Activated T-helper 1 cell treated with anti-CD3 and anti-CD28 coated beads, Interleukin-12 subunit alpha, Interleukin-12 subunit beta, Interleukin-2, Interleukin-4 antibody, amounts not matched to agents 30 ng/mL and 10 ng/mL and 1 ng/mL, durations not matched to agents 14 hours and 24 hours and 36 hours (primary cell): Measurements from ENCODE around the gene FBXO47. TPM values are rescaled to one million over a fixed set of nuclear protein-coding genes. Genes with fewer than 3 reads are reported as not detected.
"Not testable (repeated sequence)": the region's sequence is repeated elsewhere in the genome, so short reads cannot be mapped to it uniquely, and the experiment has no call there.

Experiments
- DNase-seq: peaks from one replicate; pipeline ENCODE4 v3.0.0; 2021; ENCODE audit warnings: low spot score
- H3K27ac Mint-ChIP-seq: one replicate; pipeline ENCODE4 v1.8.0; 2021; ENCODE audit warnings: mild to moderate bottlenecking, mixed read lengths
- H3K27me3 Mint-ChIP-seq: one replicate; pipeline ENCODE4 v1.8.0; 2022; ENCODE audit warnings: mild to moderate bottlenecking, moderate library complexity, mixed read lengths; ENCODE audit not compliant: insufficient read depth
- H3K36me3 Mint-ChIP-seq: one replicate; pipeline ENCODE4 v1.8.0; 2021; ENCODE audit warnings: low read depth, mixed read lengths
- H3K4me1 Mint-ChIP-seq: one replicate; pipeline ENCODE4 v1.8.0; 2021; ENCODE audit warnings: low read depth, mixed read lengths
- H3K4me3 Mint-ChIP-seq: one replicate; pipeline ENCODE4 v1.8.0; 2021; ENCODE audit warnings: mild to moderate bottlenecking, moderate library complexity, mixed read lengths
- H3K9me3 Mint-ChIP-seq: one replicate; pipeline ENCODE4 v1.8.0; 2021; ENCODE audit warnings: mixed read lengths
- intact Hi-C: fragments of 100-400 bp; cut with micrococcal nuclease; formaldehyde crosslinking; loops from one replicate; pipeline ENCODE4 v1.15.1; 2024
- total RNA-seq: library from RNA; stranded (reverse); gene quantifications from 2 replicates; pipeline ENCODE4 v1.2.3, GENCODE V29; 2022

Gene FBXO47
- total RNA-seq, 1 donor from 2014 or later = 0.08 TPM

DNA sequence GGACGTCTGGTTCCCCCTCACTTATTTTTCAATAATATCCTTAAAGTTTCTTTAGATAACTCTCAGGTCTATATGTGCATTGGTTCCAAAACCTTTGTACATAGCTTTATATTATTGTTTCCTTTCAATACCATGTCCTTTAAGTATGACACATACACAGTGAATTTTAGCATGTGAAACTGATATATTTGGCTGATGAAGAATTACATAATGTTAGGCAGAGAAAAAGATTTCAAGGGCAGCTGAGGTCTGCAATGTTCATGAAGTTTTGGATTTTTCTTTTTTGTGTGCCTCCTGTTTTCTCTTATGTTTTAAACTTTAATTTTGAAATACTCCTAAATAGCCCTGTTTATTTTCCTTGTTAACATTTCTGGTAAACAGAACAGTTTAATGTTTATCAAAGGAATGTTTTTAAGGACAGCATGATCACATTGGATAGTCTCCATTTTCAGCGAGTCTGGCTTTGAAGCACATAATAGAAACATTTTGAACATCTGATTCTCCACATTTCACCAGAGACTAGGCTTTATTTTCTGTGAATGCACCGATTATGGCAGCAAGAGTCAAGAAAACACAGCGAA is 32.9 kb upstream of the FBXO47 start:
- peaks cover 9% of the 10 kb centered on the region for H3K27me3 Mint-ChIP-seq
- no peak for DNase-seq
- intact Hi-C loops = no loop called here
- H3K36me3 Mint-ChIP-seq = peaks cover 6% of the 10 kb centered on the region
- no peak overlapping the region for H3K27ac Mint-ChIP-seq
- peaks cover 21% of the 10 kb centered on the region for H3K4me1 Mint-ChIP-seq
- H3K4me3 Mint-ChIP-seq = no peak overlapping the region
- peaks cover 29% of the 10 kb centered on the region for H3K9me3 Mint-ChIP-seq

- H3K27me3 Mint-ChIP-seq = peaks cover 7% of the 10 kb centered on the region
Measured at GRCh38 chr17:38996660-38997337, 29.6 kb upstream of the FBXO47 start.

DNA sequence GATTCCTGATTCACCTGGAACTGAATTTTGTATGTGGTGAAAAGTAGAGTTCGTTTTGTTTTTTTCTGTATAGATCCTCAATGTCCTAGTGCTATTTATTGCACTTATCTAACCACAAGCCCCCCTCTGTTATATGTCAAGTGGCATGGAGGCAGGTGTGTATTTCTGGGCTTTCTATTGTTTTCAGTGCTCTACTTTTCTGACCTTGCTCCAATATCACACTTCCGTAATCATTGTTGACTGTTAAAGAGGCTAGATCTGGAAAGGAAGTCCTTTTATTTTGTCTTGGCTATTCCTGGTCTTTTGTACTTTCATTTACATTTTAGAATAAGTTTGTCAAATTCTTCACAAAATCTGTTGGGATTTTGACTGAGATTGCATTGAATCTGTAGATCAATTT is 26.8 kb upstream of the FBXO47 start:
- intact Hi-C loops = no loop called here
- Mint-ChIP-seq H3K9me3 (peaks cover 25% of the 10 kb centered on the region), H3K27ac (no peak overlapping the region), H3K4me1 (no peaks in the 10 kb centered on the region), H3K27me3 (peaks cover 4% of the 10 kb centered on the region), H3K36me3 (peaks cover 4% of the 10 kb centered on the region), H3K4me3 (no peak overlapping the region)
- no peak for DNase-seq

More at GRCh38 chr17:38996660-38997337, 29.6 kb upstream of the FBXO47 start:
- intact Hi-C loops = no loop called here
- Mint-ChIP-seq H3K4me1 (peaks cover 3% of the 10 kb centered on the region), H3K4me3 (no peak overlapping the region), H3K27ac (no peak overlapping the region), H3K9me3 (peaks cover 29% of the 10 kb centered on the region), H3K36me3 (peaks cover 4% of the 10 kb centered on the region)
- DNase-seq = no peak

- Mint-ChIP-seq H3K36me3 (no peaks in the 10 kb centered on the region), H3K9me3 (no peaks in the 10 kb centered on the region), H3K27me3 (peaks cover 6% of the 10 kb centered on the region), H3K4me3 (no peak overlapping the region), H3K4me1 (peaks cover 8% of the 10 kb centered on the region), H3K27ac (no peak overlapping the region)
- DNase-seq = no peak
- intact Hi-C loops = loop anchor here (5.0 kb wide), 1 partner anchor 248 kb away; no protein-coding TSS in a partner anchor
Measured at GRCh38 chr17:38984666-38985065, 17.5 kb upstream of the FBXO47 start.

DNA sequence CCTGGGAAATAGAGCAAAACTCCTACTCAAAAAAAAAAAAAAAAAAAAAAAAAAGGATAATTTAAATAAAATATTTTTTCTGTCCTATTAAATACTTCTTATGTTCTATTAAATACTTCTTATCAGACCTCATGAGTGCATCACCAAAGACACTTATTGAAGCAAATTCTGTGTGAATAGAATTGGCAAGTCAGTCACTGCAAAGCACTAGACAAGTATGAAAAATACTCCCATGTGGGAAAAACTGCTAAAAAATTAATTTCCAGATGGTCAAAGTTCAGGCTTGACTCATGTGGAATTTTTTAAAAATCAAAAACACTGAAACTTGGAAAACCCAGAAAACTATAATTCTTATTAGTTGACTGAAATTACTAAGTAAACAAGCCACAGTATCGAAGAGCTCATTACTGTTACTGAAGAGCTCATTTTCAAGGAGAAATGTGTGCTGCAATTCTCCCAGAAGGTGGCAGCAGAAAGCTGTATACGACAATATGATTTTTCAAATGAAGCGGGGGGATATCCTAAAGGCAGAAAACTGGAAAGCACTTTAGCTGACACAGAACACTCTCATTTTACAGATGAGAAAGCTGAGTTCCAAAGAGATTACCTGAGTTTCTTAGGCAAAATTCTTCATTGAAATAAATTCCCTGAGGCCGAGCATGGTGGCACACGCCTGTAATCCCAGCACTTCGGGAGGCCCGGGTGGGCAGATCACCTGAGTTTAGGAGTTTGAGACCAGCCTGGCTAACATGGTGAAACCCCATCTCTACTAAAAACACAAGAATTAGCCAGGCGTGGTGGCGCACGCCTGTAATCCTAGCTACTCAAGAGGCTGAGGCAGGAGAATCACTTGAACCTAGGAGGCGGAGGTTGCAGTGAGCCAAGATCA is 15.9 kb upstream of the FBXO47 start:
- no peaks in the 10 kb centered on the region for H3K36me3 Mint-ChIP-seq
- DNase-seq = peak; percentile 12
- H3K4me1 Mint-ChIP-seq = peaks cover 8% of the 10 kb centered on the region
- H3K27me3 Mint-ChIP-seq = peaks cover 6% of the 10 kb centered on the region
- intact Hi-C loops = loop anchor here (1.0 to 5.0 kb wide), 5 partner anchors 109 to 261 kb away; no protein-coding TSS in a partner anchor
- H3K27ac Mint-ChIP-seq = no peak overlapping the region
- H3K4me3 Mint-ChIP-seq = no peak overlapping the region
- no peaks in the 10 kb centered on the region for H3K9me3 Mint-ChIP-seq

GRCh38 chr17:38981636-38982035 is 14.4 kb upstream of the FBXO47 start:
- H3K36me3 Mint-ChIP-seq = no peaks in the 10 kb centered on the region
- intact Hi-C loops = loop anchor here (5.0 kb wide), 1 partner anchor 251 kb away; no protein-coding TSS in a partner anchor

GRCh38 chr17:38980490-38981217 is 13.5 kb upstream of the FBXO47 start:
- H3K27me3 Mint-ChIP-seq = peaks cover 4% of the 10 kb centered on the region
- H3K4me3 Mint-ChIP-seq = no peak overlapping the region
- no peak overlapping the region for H3K27ac Mint-ChIP-seq
- DNase-seq = no peak
- H3K4me1 Mint-ChIP-seq = peaks cover 8% of the 10 kb centered on the region
- H3K9me3 Mint-ChIP-seq = no peaks in the 10 kb centered on the region
- H3K36me3 Mint-ChIP-seq = no peaks in the 10 kb centered on the region
- intact Hi-C loops = loop anchor here (5.0 kb wide), 1 partner anchor 252 kb away; no protein-coding TSS in a partner anchor

More at GRCh38 chr17:38981636-38982035, 14.4 kb upstream of the FBXO47 start:
- H3K27ac Mint-ChIP-seq = no peak overlapping the region
- no peak overlapping the region for H3K4me3 Mint-ChIP-seq
- DNase-seq = no peak
- peaks cover 8% of the 10 kb centered on the region for H3K4me1 Mint-ChIP-seq
- no peaks in the 10 kb centered on the region for H3K9me3 Mint-ChIP-seq
- H3K27me3 Mint-ChIP-seq = peaks cover 4% of the 10 kb centered on the region

GRCh38 chr17:38978180-38978579 is 11.0 kb upstream of the FBXO47 start:
- intact Hi-C loops = loop anchor here (1.0 kb wide), 1 partner anchor 114 kb away; no protein-coding TSS in a partner anchor
- no peak overlapping the region for H3K27ac Mint-ChIP-seq
- H3K4me3 Mint-ChIP-seq = no peak overlapping the region
- H3K36me3 Mint-ChIP-seq = no peaks in the 10 kb centered on the region
- no peak for DNase-seq
- peaks cover 4% of the 10 kb centered on the region for H3K27me3 Mint-ChIP-seq
- peaks cover 8% of the 10 kb centered on the region for H3K4me1 Mint-ChIP-seq
- H3K9me3 Mint-ChIP-seq = no peaks in the 10 kb centered on the region

- intact Hi-C loops, H3K27ac Mint-ChIP-seq, H3K27me3 Mint-ChIP-seq, H3K4me1 Mint-ChIP-seq, DNase-seq, H3K4me3 Mint-ChIP-seq, H3K9me3 Mint-ChIP-seq, H3K36me3 Mint-ChIP-seq: not testable (repeated sequence)
Measured at GRCh38 chr17:38976187-38976551, 9.0 kb upstream of the FBXO47 start.

DNA sequence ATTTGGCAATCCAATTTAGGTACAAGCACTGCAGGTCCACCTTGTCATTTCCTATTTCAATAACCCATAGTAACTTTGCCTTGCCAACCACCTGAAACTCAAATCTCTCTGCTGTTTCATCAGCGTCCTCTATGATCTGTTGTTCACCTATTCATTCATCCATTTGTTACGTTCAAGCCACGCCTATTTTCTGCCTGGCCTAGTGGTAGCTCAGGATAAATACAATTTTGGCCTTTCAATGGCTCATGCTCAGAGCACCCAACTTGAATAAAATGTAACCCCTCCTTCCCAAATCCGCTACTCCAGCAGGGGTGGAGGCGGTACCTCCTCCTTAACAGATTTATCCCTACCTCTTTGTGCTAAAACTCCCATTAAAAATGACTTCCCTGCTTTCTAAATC is 3.6 kb upstream of the FBXO47 start:
- intact Hi-C loops = no loop called here
- Mint-ChIP-seq H3K9me3 (no peaks in the 10 kb centered on the region), H3K36me3 (no peaks in the 10 kb centered on the region), H3K27ac (no peak overlapping the region), H3K27me3 (peaks cover 11% of the 10 kb centered on the region), H3K4me1 (peaks cover 11% of the 10 kb centered on the region), H3K4me3 (no peak overlapping the region)
- DNase-seq = no peak

- Mint-ChIP-seq H3K27me3 (peaks cover 11% of the 10 kb centered on the region), H3K36me3 (no peaks in the 10 kb centered on the region), H3K9me3 (no peaks in the 10 kb centered on the region), H3K4me3 (no peak overlapping the region), H3K4me1 (peaks cover 11% of the 10 kb centered on the region), H3K27ac (no peak overlapping the region)
- no peak for DNase-seq
- intact Hi-C loops = no loop called here
Measured at GRCh38 chr17:38970128-38970527, 2.9 kb upstream of the FBXO47 start.

GRCh38 chr17:38969281-38969680 is 2.1 kb upstream of the FBXO47 start:
- DNase-seq = no peak
- Mint-ChIP-seq H3K27ac (no peak overlapping the region), H3K9me3 (no peaks in the 10 kb centered on the region), H3K36me3 (no peaks in the 10 kb centered on the region), H3K4me1 (peaks cover 11% of the 10 kb centered on the region), H3K4me3 (no peak overlapping the region), H3K27me3 (peaks cover 11% of the 10 kb centered on the region)
- intact Hi-C loops = loop anchor here (5.0 kb wide), 3 partner anchors 97 to 617 kb away; partner anchors contain the start of genes LASP1, RPL23 and SOCS7
